DND-41 (cell line): ENCODE data around the gene TIGD1.

ENCODE experiments used
- ATAC-seq: fragments of 200-7000 bp; cut with Tn5 transposase; 3 replicates; pipeline ENCODE4 v1.9.1; 2021; ENCODE audit warnings: low read depth; ENCODE audit not compliant: insufficient read depth
- DNase-seq: peaks from one replicate; pipeline ENCODE4 v3.0.0-alpha.2; 2020
- H2AFZ ChIP-seq: 2 replicates; pipeline ENCODE4 v1.6.0; 2012; ENCODE audit warnings: low read depth, low read length
- H3K27ac ChIP-seq: 2 replicates; pipeline ENCODE4 v1.5.1; 2012; ENCODE audit warnings: low read length, inconsistent platforms
- H3K27me3 ChIP-seq: fragments of 200-600 bp; sonication (generic); 2 replicates; pipeline ENCODE4 v1.6.0; 2012; ENCODE audit warnings: low read length, mild to moderate bottlenecking, inconsistent platforms; ENCODE audit not compliant: insufficient read depth, poor library complexity
- H3K36me3 ChIP-seq: 2 replicates; pipeline ENCODE4 v1.5.1; 2012; ENCODE audit warnings: low read length, inconsistent platforms; ENCODE audit not compliant: insufficient read depth
- H3K4me1 ChIP-seq: 2 replicates; pipeline ENCODE4 v1.5.1; 2012; ENCODE audit warnings: mild to moderate bottlenecking, low read length; ENCODE audit not compliant: insufficient read depth
- H3K4me2 ChIP-seq: 2 replicates; pipeline ENCODE4 v1.6.0; 2012; ENCODE audit warnings: mild to moderate bottlenecking, moderate library complexity, low read length, inconsistent platforms; ENCODE audit not compliant: insufficient read depth
- H3K4me3 ChIP-seq, 2 experiments: fragments of 200-600 bp in 1 of 2; shearing (Covaris generic) in 1 of 2; 2 replicates each; pipeline ENCODE4 v1.5.1; 2012 to 2016; ENCODE audit warnings: inconsistent platforms in 2 of 2, low read length in 2 of 2, mild to moderate bottlenecking in 2 of 2, low read depth in 1 of 2, moderate library complexity in 1 of 2
- H3K79me2 ChIP-seq: 2 replicates; pipeline ENCODE4 v1.6.0; 2012; ENCODE audit warnings: low read length, inconsistent platforms; ENCODE audit not compliant: insufficient read depth
- H3K9ac ChIP-seq: 2 replicates; pipeline ENCODE4 v1.6.0; 2012; ENCODE audit warnings: low read depth, mild to moderate bottlenecking, inconsistent platforms, low read length, moderate library complexity
- H3K9me3 ChIP-seq: 2 replicates; pipeline ENCODE4 v1.5.1; 2012; ENCODE audit warnings: low read length, moderate library complexity, mild to moderate bottlenecking, inconsistent platforms; ENCODE audit not compliant: insufficient read depth, severe bottlenecking
- H4K20me1 ChIP-seq: 2 replicates; pipeline ENCODE4 v1.6.0; 2012; ENCODE audit warnings: low read length; ENCODE audit not compliant: insufficient read depth
- EZH2 ChIP-seq: IDR thresholded peaks from 3 replicates; pipeline ENCODE4 v1.6.1; 2012; ENCODE audit warnings: borderline replicate concordance, low read depth, mild to moderate bottlenecking, moderate library complexity, low read length, inconsistent platforms; ENCODE audit not compliant: severe bottlenecking
- TF ChIP-seq, protein P1 (sequence below): IDR thresholded peaks from 2 replicates; pipeline ENCODE4 v1.5.1; 2012; ENCODE audit warnings: borderline replicate concordance, low read length, moderate library complexity, mild to moderate bottlenecking; ENCODE audit not compliant: poor library complexity, severe bottlenecking; ENCODE audit errors: extremely low read depth

Gene TIGD1

DNA sequence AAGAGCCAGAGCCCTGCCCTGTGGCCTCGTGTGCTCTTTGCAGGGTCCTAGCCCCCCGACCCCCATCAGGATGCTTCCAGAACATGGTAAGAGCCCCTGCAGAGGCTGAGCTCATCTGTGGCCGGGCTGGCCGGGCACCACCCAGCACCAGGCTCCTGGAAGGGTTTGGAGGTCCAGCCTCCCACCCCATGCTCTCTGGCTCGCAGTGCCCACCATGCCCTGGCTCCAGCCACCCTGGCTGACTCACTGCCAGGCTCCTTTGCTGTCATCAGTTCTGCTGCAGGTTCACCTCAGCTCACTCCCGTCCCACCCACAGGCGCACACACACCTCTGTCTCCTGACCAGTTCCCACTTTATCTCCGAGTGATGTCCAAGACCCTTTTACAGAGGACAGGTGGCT is 37.7 kb upstream of the TIGD1 start:
- no peaks in the 10 kb centered on the region for H3K27me3 ChIP-seq
- H3K27ac ChIP-seq = no peak overlapping the region
- TF ChIP-seq, protein P1, sequence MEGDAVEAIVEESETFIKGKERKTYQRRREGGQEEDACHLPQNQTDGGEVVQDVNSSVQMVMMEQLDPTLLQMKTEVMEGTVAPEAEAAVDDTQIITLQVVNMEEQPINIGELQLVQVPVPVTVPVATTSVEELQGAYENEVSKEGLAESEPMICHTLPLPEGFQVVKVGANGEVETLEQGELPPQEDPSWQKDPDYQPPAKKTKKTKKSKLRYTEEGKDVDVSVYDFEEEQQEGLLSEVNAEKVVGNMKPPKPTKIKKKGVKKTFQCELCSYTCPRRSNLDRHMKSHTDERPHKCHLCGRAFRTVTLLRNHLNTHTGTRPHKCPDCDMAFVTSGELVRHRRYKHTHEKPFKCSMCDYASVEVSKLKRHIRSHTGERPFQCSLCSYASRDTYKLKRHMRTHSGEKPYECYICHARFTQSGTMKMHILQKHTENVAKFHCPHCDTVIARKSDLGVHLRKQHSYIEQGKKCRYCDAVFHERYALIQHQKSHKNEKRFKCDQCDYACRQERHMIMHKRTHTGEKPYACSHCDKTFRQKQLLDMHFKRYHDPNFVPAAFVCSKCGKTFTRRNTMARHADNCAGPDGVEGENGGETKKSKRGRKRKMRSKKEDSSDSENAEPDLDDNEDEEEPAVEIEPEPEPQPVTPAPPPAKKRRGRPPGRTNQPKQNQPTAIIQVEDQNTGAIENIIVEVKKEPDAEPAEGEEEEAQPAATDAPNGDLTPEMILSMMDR = no peak
- TF ChIP-seq EZH2 = no peak
- H3K36me3 ChIP-seq = no peaks in the 10 kb centered on the region
- no peak for ATAC-seq
- H3K9ac ChIP-seq = no peak overlapping the region
- H4K20me1 ChIP-seq = no peaks in the 10 kb centered on the region
- no peak overlapping the region for H3K4me2 ChIP-seq
- H2AFZ ChIP-seq = no peak overlapping the region
- no peaks in the 10 kb centered on the region for H3K9me3 ChIP-seq
- H3K4me1 ChIP-seq = no peaks in the 10 kb centered on the region
- no peak for DNase-seq
- H3K79me2 ChIP-seq = no peaks in the 10 kb centered on the region
- H3K4me3 ChIP-seq = no peak overlapping the region

DNA sequence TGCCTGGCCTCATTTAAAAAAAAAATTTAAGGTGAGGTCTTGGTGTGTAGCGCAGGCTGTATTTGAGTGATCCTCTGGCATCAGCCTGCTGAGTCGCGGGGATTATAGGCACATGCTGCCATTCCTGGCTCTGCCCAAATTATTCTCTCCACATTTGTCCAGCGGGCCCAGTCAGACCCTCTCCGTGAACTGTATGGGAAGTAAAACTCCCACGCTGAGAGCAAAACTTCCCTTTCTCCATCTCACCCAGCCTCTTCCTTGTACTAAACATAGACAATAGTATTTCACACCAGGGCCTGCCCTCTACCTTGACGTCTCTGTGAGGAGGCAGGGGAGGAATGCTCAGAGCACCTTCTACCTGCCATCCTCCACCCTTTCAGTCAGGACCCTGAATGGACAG is 37.2 kb upstream of the TIGD1 start:
- DNase-seq = no peak
- Histone ChIP-seq H3K4me3 (no peak overlapping the region), H3K9ac (no peak overlapping the region), H2AFZ (no peak overlapping the region), H3K9me3 (no peaks in the 10 kb centered on the region), H3K4me1 (no peaks in the 10 kb centered on the region), H3K36me3 (no peaks in the 10 kb centered on the region), H3K79me2 (no peaks in the 10 kb centered on the region), H3K4me2 (no peak overlapping the region), H3K27ac (no peak overlapping the region), H3K27me3 (no peaks in the 10 kb centered on the region), H4K20me1 (no peaks in the 10 kb centered on the region)
- TF ChIP-seq EZH2 = no peak
- no peak for ATAC-seq

DNA sequence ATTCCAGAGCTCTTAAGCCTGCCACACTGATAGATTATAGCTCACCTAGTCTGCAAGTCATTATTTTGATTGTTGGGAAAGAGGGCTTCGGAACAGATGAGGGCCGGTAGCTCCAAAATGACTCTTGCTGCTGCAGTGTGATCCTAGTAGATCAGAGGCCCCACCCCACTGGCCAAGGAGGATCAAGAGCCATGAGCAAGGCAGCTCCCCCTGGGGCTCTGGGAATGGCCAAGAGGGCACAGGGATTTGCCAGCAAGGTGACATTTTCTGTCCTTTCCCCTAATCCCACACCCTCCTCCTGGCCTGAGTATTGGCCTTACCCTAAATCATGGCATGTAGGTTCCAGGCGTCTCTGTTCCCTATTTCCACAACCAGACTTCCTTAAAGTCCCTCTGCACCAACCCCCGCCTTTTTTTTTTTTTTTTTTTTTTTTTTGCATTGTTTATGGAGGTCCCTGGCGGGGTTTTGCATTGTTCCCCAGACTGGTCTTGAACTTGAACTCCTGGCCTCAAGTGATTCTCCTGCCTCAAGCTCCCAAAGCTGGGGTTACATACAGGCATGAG is 36.7 kb upstream of the TIGD1 start:
- no peak for DNase-seq
- no peak overlapping the region for H3K4me2 ChIP-seq
- no peaks in the 10 kb centered on the region for H4K20me1 ChIP-seq
- no peak for ATAC-seq
- H3K79me2 ChIP-seq = no peaks in the 10 kb centered on the region
- H3K36me3 ChIP-seq = no peaks in the 10 kb centered on the region
- no peak overlapping the region for H3K9ac ChIP-seq
- no peaks in the 10 kb centered on the region for H3K4me1 ChIP-seq
- no peak overlapping the region for H2AFZ ChIP-seq
- no peak overlapping the region for H3K4me3 ChIP-seq
- no peaks in the 10 kb centered on the region for H3K9me3 ChIP-seq
- TF ChIP-seq EZH2 = no peak
- TF ChIP-seq, protein P1 = no peak
- H3K27ac ChIP-seq = no peak overlapping the region
- H3K27me3 ChIP-seq = no peaks in the 10 kb centered on the region

DNA sequence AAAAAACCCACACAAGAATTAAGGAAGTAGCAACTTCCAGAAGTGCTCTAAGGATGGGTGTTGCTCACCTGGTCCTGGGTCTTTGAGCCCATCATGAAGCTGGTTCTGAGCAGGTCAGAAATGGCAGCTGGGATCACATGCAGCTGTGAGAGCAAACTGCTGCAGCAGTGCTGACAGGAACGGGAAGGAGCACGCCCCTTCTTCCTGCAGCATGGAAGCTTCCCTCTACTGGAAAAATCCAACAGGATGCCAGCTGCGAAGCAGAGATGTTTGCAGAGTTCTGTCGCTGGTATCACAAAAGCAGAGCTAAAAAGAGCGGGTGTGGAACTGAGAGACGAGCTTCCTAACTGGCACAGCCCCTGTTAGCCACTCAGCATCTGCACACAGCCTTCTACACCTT is 33.9 kb upstream of the TIGD1 start:
- Histone ChIP-seq H3K4me1 (no peaks in the 10 kb centered on the region), H3K9ac (no peak overlapping the region), H3K27me3 (no peaks in the 10 kb centered on the region), H3K79me2 (no peaks in the 10 kb centered on the region), H3K36me3 (peaks cover 17% of the 10 kb centered on the region), H3K9me3 (no peaks in the 10 kb centered on the region), H4K20me1 (no peaks in the 10 kb centered on the region), H3K4me3 (no peak overlapping the region), H3K27ac (no peak overlapping the region), H3K4me2 (no peak overlapping the region), H2AFZ (no peak overlapping the region)
- ATAC-seq = no peak
- TF ChIP-seq, protein P1 = no peak
- no peak for TF ChIP-seq EZH2
- DNase-seq = no peak
